HUES6 (cell line): ENCODE measurements around the gene IGSF22.
"Not testable (repeated sequence)": the region's sequence is repeated elsewhere in the genome, so short reads cannot be mapped to it uniquely, and the experiment has no call there.

Experiments used
- H3K27ac ChIP-seq: 2 replicates; pipeline ENCODE4 v1.7.0; 2013; ENCODE audit warnings: low read depth, mild to moderate bottlenecking, low read length, inconsistent platforms
- H3K27me3 ChIP-seq: 2 replicates; pipeline ENCODE4 v1.6.1; 2013; ENCODE audit warnings: low read length; ENCODE audit not compliant: control insufficient read depth, insufficient read depth
- H3K36me3 ChIP-seq: 2 replicates; pipeline ENCODE4 v1.6.1; 2013; ENCODE audit warnings: low read length; ENCODE audit not compliant: control insufficient read depth, insufficient read depth
- H3K4me1 ChIP-seq: 2 replicates; pipeline ENCODE4 v1.6.1; 2013; ENCODE audit warnings: low read length; ENCODE audit not compliant: control insufficient read depth, insufficient read depth
- H3K4me3 ChIP-seq: 2 replicates; pipeline ENCODE4 v1.5.1; 2013; ENCODE audit warnings: low read depth, low read length
- H3K9ac ChIP-seq: one replicate; pipeline ENCODE4 v1.6.1; 2013; ENCODE audit warnings: mild to moderate bottlenecking, low read length
- H3K9me3 ChIP-seq: 2 replicates; pipeline ENCODE4 v1.6.1; 2013; ENCODE audit warnings: low read depth, low read length; ENCODE audit not compliant: control insufficient read depth, insufficient read depth

The IGSF22 gene

DNA sequence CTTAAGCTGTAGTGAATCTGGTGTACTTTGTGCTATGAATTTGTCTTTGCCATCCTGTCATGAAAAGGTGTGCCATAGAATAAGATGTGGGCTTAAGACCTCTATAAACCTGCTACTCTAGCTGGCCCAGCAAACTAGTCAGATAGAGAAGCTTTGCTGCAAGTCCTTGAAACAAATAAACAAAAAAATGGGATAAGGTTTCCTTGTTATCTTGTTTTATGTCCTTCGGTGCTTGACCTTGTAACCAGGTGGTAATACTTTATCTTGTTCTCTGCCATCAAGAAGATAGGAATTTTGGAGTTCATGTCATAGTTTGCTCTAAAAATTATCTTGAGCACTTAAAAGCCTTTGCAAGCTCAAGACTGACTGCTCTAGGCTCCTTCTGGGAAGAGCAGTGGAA lies 41.7 kb downstream of the IGSF22 start:
- Histone ChIP-seq H3K9ac (no peak overlapping the region), H3K4me1 (no peaks in the 10 kb centered on the region), H3K27ac (no peak overlapping the region), H3K4me3 (no peak overlapping the region), H3K27me3 (no peaks in the 10 kb centered on the region), H3K9me3 (no peaks in the 10 kb centered on the region), H3K36me3 (no peaks in the 10 kb centered on the region)

DNA sequence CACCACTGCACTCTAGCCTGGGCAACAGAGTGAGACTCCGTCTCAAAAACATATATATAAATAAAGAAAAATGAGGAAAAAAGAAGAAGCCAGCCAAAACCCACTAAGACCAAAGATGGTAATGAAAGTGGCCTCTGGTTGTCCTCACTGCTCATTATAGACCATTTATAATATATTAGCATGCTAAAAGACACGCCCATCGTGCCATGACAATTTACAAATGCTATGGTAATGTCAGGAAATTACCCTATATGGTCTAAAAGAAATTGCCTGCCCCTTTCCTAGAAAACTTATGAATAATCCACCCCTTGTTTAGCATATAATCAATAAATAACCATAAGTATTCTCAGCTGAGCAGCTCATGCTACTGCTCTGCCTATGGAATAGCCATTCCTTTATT lies 43.5 kb downstream of the IGSF22 start:
- Histone ChIP-seq H3K9me3 (no peaks in the 10 kb centered on the region), H3K4me1 (no peaks in the 10 kb centered on the region), H3K9ac (no peak overlapping the region), H3K36me3 (no peaks in the 10 kb centered on the region), H3K27ac (no peak overlapping the region), H3K27me3 (no peaks in the 10 kb centered on the region), H3K4me3 (no peak overlapping the region)

DNA sequence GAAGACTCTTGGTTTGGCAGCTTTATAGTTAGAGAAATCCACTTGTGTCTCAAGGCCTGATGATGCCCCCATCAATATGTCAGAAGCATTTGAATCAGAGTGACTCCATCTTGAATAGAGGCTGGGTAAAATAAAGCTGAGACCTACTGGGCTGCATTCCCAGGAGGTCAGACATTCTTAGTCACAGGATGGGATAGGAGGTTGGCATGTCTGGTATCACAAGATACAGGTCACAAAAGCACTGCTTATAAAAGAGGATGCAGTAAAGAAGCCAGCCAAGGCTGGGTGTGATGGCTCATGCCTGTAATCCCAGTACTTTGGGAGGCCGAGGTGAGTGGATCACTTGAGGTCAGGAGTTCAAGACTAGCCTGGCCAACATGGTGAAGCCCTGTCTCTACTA lies 44.0 kb downstream of the IGSF22 start:
- H3K4me3 ChIP-seq, H3K9ac ChIP-seq, H3K27me3 ChIP-seq, H3K4me1 ChIP-seq, H3K36me3 ChIP-seq, H3K27ac ChIP-seq, H3K9me3 ChIP-seq: not testable (repeated sequence)

DNA sequence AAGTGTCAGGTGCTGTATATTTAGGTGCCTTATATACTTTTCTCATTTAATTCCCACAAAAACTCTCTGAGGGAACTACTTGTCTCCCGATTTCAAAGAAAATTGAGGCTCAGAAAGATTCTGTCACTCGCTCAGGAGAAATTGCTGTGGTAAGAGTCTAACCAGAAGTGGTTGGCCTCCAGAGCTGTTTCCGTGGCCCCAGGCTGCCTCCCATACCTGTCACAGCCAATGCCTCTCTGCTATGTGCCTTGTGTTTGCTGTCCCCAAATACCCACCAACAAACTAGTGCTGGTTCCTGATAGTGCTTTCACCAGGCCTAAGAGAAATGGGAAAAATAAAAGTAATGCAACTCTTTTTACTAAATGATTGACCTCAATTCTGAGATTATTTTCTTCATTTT lies 48.4 kb downstream of the IGSF22 start:
- Histone ChIP-seq H3K4me1 (no peaks in the 10 kb centered on the region), H3K27me3 (no peaks in the 10 kb centered on the region), H3K4me3 (no peak overlapping the region), H3K27ac (no peak overlapping the region), H3K9me3 (no peaks in the 10 kb centered on the region), H3K9ac (no peak overlapping the region), H3K36me3 (no peaks in the 10 kb centered on the region)

DNA sequence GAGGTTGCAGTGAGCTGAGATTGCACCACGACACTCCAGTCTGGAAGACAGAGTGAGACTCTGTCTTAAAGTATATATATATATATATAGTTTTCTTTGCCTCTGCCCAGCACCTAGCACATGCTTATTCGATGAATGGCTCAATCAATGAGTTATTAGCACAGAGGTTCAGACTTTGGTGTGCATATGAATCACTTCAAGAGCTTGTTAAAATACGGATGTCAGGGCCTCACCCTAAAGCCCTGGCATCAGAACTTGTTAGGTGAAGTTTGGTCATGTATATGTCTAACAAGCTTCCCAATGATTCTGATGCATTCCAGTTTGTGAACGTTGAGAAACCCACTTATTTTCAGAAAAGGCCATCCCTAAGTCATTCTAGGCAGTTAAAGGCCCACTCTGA lies 49.2 kb downstream of the IGSF22 start:
- H3K9me3 ChIP-seq, result no peaks in the 10 kb centered on the region
- H3K36me3 ChIP-seq, result no peaks in the 10 kb centered on the region
- no peaks in the 10 kb centered on the region for H3K27me3 ChIP-seq
- H3K4me3 ChIP-seq, result no peak overlapping the region
- H3K27ac ChIP-seq, result no peak overlapping the region
- H3K4me1 ChIP-seq, result no peaks in the 10 kb centered on the region
- no peak overlapping the region for H3K9ac ChIP-seq

DNA sequence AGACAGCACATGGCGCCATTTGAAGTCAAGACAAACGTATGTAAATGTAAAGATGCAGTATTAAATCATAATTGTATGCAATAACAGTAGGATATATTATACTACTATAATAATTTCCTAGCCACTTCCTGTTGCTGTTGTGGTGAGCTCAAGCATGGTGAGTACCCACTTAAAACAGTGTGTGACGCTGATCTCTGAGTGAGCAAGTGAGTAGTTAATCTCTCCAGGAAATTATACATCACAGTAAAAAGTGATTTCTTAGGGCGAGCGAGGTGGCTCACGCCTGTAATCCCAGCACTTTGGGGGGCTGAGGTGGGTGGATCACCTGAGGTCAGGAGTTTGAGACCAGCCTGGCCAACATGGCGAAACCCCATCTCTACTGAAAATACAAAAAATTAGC lies 53.8 kb downstream of the IGSF22 start:
- not testable (repeated sequence) for H3K4me1 ChIP-seq, H3K9ac ChIP-seq, H3K27me3 ChIP-seq, H3K27ac ChIP-seq, H3K36me3 ChIP-seq, H3K4me3 ChIP-seq, H3K9me3 ChIP-seq

DNA sequence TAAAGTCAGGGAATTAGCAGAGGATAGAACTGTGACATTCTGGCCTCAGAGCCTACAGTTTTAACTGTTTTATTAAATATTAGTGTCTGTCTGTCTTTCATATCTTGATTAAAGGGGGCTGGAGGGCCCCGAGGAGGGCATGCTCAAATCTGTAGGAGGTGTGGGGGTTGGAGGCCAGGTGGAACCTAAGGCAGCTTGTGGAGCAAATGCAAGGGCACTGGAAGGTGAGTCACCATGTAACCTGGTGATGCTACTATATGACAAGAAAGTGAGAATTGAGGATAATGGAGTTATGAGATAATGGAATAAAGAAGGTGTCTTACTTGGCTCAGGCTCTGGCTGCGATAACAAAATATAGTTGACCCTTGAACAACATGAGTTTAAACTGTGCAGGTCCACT lies 54.7 kb downstream of the IGSF22 start:
- Histone ChIP-seq H3K27me3 (no peaks in the 10 kb centered on the region), H3K9ac (no peak overlapping the region), H3K4me1 (peaks cover 10% of the 10 kb centered on the region; the same call in 1 of the 2 replicates), H3K36me3 (no peaks in the 10 kb centered on the region), H3K27ac (no peak overlapping the region), H3K9me3 (no peaks in the 10 kb centered on the region), H3K4me3 (no peak overlapping the region)

DNA sequence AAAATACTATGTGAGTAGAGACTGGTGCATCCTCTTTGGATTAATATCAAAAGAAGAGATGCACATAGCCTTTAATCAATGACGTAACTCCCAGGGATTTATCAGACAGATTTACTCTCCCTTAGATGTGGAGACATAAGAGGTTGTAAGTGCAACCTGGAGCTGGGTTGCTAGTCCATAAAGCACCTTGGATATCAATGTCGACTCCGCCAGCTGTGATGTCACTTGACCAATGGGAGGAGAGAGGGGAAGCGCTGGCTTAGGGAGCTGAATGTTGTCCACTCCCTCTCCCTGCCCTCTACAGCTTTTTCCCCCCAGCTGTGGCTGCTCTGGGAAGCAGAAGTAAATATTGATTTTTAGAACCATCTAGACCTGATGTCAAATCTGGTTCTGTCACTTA lies 56.3 kb downstream of the IGSF22 start:
- Histone ChIP-seq H3K9ac (no peak overlapping the region), H3K4me1 (peaks cover 10% of the 10 kb centered on the region; the same call in 1 of the 2 replicates), H3K9me3 (no peaks in the 10 kb centered on the region), H3K27ac (no peak overlapping the region), H3K27me3 (no peaks in the 10 kb centered on the region; the same call in 1 of the 2 replicates), H3K36me3 (no peaks in the 10 kb centered on the region), H3K4me3 (no peak overlapping the region)

DNA sequence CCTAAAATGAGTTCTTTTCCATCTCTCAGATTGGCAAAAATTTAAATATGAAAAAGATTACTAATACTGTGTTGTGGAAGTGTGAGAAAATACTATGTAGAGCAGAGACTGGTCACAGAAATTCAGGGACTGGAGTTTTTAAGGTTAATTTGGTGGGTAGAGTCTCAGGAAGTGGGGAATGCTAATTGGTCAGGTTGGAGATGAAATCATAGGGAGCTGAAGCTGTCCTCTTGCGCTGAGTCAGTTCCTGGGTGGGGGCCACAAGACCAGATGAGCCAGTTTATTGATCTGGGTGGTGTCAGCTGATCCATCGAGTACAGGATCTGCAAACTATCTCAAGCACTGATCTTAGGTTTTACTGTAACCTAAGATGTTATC lies 56.8 kb downstream of the IGSF22 start:
- H3K9me3 ChIP-seq, result no peaks in the 10 kb centered on the region
- no peak overlapping the region for H3K9ac ChIP-seq
- no peaks in the 10 kb centered on the region; the same call in 1 of the 2 replicates for H3K27me3 ChIP-seq
- H3K4me3 ChIP-seq, result no peak overlapping the region
- H3K36me3 ChIP-seq, result no peaks in the 10 kb centered on the region
- no peak overlapping the region for H3K27ac ChIP-seq
- H3K4me1 ChIP-seq, result peaks cover 10% of the 10 kb centered on the region; the same call in 1 of the 2 replicates

DNA sequence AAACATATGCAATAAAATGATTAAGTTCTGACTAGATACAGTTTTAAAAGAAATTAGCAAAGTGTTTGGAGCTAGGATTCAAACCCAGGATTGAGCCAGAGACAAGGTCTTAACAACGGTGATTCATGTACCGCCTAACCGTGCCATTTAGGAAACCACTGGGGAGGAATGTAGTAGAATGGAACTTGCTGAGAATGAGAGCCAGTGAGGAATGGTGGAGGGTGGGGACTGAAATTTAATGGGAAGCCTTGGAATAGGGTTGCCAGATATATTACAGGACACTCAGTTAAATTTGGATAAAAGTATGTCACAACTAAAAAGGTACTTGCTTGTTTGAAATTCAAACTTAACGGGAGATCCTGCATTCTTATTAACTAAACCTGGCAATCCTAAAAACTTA lies 57.9 kb downstream of the IGSF22 start:
- Histone ChIP-seq H3K4me1 (peaks cover 10% of the 10 kb centered on the region; the same call in 1 of the 2 replicates), H3K9ac (no peak overlapping the region), H3K9me3 (no peaks in the 10 kb centered on the region), H3K27me3 (no peaks in the 10 kb centered on the region; the same call in 1 of the 2 replicates), H3K36me3 (no peaks in the 10 kb centered on the region), H3K27ac (no peak overlapping the region), H3K4me3 (no peak overlapping the region)

DNA sequence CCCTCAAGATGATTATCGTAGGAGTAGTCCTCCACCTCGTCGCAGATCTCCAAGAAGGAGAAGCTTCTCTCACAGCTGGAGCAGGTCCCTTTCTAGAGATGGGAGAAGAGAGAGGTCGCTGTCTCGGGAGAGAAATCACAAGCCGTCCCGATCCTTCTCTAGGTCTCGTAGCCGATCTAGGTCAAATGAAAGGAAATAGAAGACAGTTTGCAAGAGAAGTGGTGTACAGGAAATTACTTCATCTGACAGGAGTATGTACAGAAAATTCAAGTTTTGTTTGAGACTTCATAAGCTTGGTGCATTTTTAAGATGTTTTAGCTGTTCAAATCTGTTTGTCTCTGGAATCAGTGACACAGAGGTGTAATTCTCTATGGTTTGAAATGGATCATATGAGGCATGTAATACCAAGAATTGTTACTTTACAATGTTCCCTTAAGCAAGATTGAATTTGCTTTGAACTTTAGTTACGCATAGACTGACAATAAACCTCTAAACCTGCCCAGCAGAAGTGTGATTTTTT lies 60.6 kb downstream of the IGSF22 start:
- H3K9me3 ChIP-seq, H3K4me1 ChIP-seq, H3K27me3 ChIP-seq, H3K9ac ChIP-seq, H3K4me3 ChIP-seq, H3K27ac ChIP-seq, H3K36me3 ChIP-seq: not testable (repeated sequence)

DNA sequence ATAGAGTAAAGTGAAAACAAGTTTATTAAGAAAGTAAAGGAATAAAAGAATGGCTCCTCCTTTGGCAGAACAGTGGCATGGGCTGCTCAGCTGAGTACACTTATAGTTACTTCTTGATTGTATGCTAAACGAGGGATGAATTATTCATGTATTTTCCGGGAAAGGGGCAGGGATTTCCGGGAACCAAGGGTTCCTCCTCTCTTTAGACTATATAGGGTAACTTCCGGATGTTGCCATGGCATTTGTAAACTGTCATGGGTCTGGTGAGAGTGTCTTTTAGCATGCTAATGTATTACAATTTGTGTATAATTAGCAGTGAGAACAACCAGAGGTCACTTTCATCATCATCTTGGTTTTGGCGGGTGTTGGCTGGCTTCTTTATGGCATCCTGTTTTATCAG lies 68.3 kb downstream of the IGSF22 start:
- no peak overlapping the region for H3K9ac ChIP-seq
- peaks cover 16% of the 10 kb centered on the region for H3K9me3 ChIP-seq

More for the DNA sequence above, 68.3 kb downstream of the IGSF22 start:
- no peaks in the 10 kb centered on the region for H3K27me3 ChIP-seq
- no peak overlapping the region for H3K27ac ChIP-seq
- no peaks in the 10 kb centered on the region for H3K4me1 ChIP-seq
- H3K4me3 ChIP-seq, result no peak overlapping the region
- H3K36me3 ChIP-seq, result no peaks in the 10 kb centered on the region
